ENCODE data around the gene DDC.

The DDC gene

DNA sequence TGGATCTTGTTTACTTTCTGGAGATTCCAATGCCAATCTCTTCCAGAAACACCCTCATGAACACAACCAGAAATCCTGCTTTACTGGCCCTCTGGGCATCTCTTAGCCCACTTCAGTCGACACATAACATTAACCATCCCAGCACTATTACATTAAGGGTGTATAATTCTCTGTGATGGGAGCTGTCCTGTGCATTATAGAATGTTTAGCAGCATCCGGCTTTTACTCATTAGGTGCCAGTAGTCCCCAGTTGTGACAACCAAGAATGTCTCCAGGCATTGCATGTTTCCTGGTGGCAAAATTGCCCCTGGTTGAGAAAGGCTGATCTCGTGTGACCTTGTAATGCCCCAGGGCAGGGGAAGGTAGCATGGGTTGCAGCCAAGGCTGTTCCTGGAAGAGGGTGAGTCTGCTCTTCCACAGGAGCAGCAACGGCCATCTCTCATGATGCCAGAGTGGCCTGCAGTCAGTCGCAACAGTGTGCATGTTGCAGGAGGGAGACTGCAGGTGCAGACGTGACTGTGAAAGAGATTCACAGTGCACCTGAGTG, 2.6 kb upstream of the DDC start:
- no peak for TF ChIP-seq CTCF (IDR thresholded peaks at IDR 0.05; ENCODE audit: extremely low read depth, missing control alignments)

DNA sequence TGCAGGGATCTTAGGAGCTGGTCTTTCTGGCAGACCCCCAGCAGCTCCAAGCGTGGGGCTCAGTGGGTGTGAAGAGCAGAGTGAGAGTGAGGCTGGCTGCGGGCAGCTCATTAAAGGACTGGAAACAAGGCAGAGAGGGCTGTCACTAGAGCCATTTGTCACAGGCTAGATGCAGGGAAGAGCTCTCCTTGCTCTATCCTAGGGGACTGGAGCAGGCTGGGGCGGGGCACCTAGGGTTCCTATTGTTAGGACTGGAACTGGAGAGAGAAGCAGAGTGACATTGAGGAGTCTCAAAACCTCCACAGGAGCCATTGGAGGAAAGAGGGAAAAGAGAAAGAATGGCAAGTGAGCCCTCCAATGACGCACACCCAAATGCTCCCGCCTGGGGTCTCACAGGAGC, 772 bp upstream of the DDC start:
- DNase-seq (ENCODE audit: low spot score): no peak
- no peak for TF ChIP-seq CTCF (IDR thresholded peaks at IDR 0.05; ENCODE audit: extremely low read depth, missing control alignments)

More for the DNA sequence above, 2.6 kb upstream of the DDC start:
- no peak for DNase-seq (ENCODE audit: low spot score)

DNA sequence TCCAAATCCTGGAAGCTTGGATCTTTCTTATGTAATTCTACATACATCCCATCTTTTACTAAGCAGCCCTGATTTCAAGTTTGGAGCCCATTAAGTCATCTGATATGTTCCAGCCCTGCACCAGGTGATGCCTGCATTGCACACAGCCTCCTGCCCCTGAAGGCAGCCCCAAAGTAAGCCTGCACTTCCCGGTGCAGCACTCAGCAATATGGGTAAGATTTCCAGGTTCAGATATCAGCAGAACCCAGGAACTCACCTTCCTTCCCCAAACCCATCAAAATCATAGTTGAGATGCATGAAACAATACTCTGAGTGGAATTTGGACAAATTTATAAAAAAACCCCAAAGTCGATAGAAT, 333 bp upstream of the DDC start:
- no peak for TF ChIP-seq CTCF (IDR thresholded peaks at IDR 0.05; ENCODE audit: extremely low read depth, missing control alignments)

DNA sequence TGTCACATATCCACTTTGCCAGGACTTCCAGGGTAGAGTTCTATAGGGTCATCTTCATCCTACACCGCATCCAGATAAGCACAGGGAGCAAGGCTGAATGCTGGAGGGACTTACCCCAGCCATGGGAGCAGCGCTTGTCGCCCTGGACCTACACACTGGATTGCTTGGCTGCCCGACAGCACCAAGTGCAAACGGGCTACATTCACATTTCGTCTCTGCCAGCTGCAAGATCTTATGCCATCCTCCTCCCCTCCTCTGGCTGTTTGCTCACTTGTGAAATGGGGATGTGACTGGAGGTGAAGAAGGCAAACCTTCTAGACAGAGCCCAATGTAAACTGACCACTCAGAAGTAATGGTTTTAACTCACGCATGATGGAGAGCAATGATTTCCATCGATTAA, 1.0 kb downstream of the DDC start:
- no peak for TF ChIP-seq CTCF (IDR thresholded peaks at IDR 0.05; ENCODE audit: extremely low read depth, missing control alignments)
- DNase-seq (ENCODE audit: low spot score): no peak

More for the DNA sequence above, 333 bp upstream of the DDC start:
- no peak for DNase-seq (ENCODE audit: low spot score)

- TF ChIP-seq CTCF (IDR thresholded peaks at IDR 0.05; ENCODE audit: extremely low read depth, missing control alignments): no peak
- no peak for DNase-seq (ENCODE audit: low spot score)
Measured at GRCh38 chr7:50562136-50562535, 3.1 kb downstream of the DDC start.

DNA sequence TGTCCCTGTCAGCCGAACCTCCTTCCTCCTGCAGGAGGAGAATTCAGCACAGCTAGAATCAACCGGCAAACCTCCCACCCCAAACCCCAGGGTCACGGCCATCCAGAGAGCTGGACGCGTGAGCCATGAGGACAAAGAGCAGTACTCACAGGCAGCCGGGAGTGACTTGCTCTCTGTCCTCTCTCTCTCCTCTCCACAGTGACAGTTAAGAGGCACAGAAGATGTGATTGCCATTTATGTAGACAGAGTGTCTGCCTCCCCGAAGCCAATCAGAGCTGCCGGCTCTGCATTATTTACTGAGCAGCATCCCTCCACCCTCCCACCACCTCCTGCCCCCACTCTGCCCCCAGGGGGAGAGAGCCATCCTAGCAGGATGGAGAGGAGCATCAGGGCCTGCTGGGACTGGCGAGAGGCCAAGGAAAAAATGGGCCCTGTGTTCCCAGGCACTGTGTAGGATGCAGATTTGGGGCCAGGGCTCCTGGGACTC, 4.3 kb downstream of the DDC start:
- DNase-seq (ENCODE audit: low spot score): no peak
- no peak for TF ChIP-seq CTCF (IDR thresholded peaks at IDR 0.05; ENCODE audit: extremely low read depth, missing control alignments)

DNA sequence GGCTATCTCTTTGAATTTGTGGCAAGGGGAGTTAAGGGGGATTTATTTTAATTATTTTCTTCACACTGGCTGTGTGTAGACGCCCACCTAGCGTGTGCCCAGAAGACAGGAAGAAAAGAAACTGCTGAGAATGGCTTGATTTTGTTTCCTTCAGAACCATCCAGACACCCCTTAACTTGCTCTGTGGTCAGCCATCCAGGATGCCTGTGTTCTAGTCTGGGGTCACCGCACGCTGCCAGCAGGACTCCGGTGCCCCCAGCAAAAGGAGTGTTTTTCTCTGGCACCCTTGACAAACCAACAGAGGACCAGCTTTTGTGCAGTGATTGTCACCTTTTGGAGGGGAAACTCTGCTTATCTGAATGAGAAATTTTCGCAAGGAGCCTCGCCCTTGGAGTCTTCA, 5.3 kb downstream of the DDC start:
- DNase-seq (ENCODE audit: low spot score): no peak
- TF ChIP-seq CTCF (IDR thresholded peaks at IDR 0.05; ENCODE audit: extremely low read depth, missing control alignments): no peak
